NB4 (cell line): Measurements from ENCODE around the gene ADGRG7.

Experiments
- CTCF ChIP-seq: IDR thresholded peaks from one replicate; pipeline ENCODE4 v1.5.1; 2012; ENCODE audit warnings: low read depth, low read length
- MAX ChIP-seq: IDR thresholded peaks from 2 replicates; pipeline ENCODE4 v1.6.1; 2011; ENCODE audit warnings: low read depth, low read length
- MYC ChIP-seq: IDR thresholded peaks from 2 replicates; pipeline ENCODE4 v1.6.1; 2011; ENCODE audit warnings: low read depth, low read length
- POLR2A ChIP-seq: IDR thresholded peaks from 2 replicates; pipeline ENCODE4 v1.6.1; 2011; ENCODE audit warnings: mild to moderate bottlenecking; ENCODE audit not compliant: insufficient read length; ENCODE audit errors: extremely low read depth

GRCh38 chr3:100627491-100627890, 18.1 kb downstream of the ADGRG7 start:
- TF ChIP-seq POLR2A (no peak), CTCF (no peak), MAX (no peak), MYC (no peak)
